Ramos (cell line): ENCODE data around the gene OAS2.

Source experiments
- in situ Hi-C: fragments of 300-500 bp; cut with MboI; formaldehyde crosslinking; loops from one replicate; pipeline ENCODE4 v1.14.3; 2022; ENCODE audit warnings: low sequenced_read_pairs; ENCODE audit not compliant: unreplicated experiment

OAS2 gene

GRCh38 chr12:112978163-112979040, at the start of gene OAS2:
OAS2 (plus strand) TSS chr12:112978519; CDS start chr12:112978609, 90 bp downstream.
- in situ Hi-C loops = no loop called here

- in situ Hi-C loops = no loop called here
These were observed 49.3 kb upstream of the OAS2 start for GRCh38 chr12:112928978-112929377.

GRCh38 chr12:112929715-112930114, 48.6 kb upstream of the OAS2 start:
- in situ Hi-C loops = no loop called here

- in situ Hi-C loops = no loop called here
These were observed 48.0 kb upstream of the OAS2 start for GRCh38 chr12:112930350-112930749.

GRCh38 chr12:112932485-112933128, 45.7 kb upstream of the OAS2 start:
- in situ Hi-C loops = no loop called here

GRCh38 chr12:112933129-112933505, 45.2 kb upstream of the OAS2 start:
- in situ Hi-C loops = no loop called here

GRCh38 chr12:112936264-112936663, 42.1 kb upstream of the OAS2 start:
- in situ Hi-C loops = no loop called here

- in situ Hi-C loops = no loop called here
These were observed 41.4 kb upstream of the OAS2 start for GRCh38 chr12:112936927-112937326.

GRCh38 chr12:112937741-112938719, 40.3 kb upstream of the OAS2 start, which contains the start of gene OAS3:
OAS3 (plus strand) TSS chr12:112938474; CDS start chr12:112938531, 57 bp downstream.
- in situ Hi-C loops = no loop called here

GRCh38 chr12:112938751-112939150, 39.6 kb upstream of the OAS2 start:
- in situ Hi-C loops = no loop called here

- in situ Hi-C loops = no loop called here
These were observed 38.4 kb upstream of the OAS2 start for GRCh38 chr12:112939761-112940381.

- in situ Hi-C loops = no loop called here
These were observed 36.6 kb upstream of the OAS2 start for GRCh38 chr12:112941528-112942335.

GRCh38 chr12:112942572-112942971, 35.7 kb upstream of the OAS2 start:
- in situ Hi-C loops = no loop called here

GRCh38 chr12:112944024-112944690, 34.2 kb upstream of the OAS2 start:
- in situ Hi-C loops = no loop called here

- in situ Hi-C loops = no loop called here
These were observed 32.8 kb upstream of the OAS2 start for GRCh38 chr12:112945515-112945914.

GRCh38 chr12:112946236-112947000, 31.9 kb upstream of the OAS2 start:
- in situ Hi-C loops = no loop called here

GRCh38 chr12:112947314-112947713, 31.0 kb upstream of the OAS2 start:
- in situ Hi-C loops = no loop called here

GRCh38 chr12:112947761-112948160, 30.6 kb upstream of the OAS2 start:
- in situ Hi-C loops = no loop called here
